AG08396 (cell line): ENCODE results near the gene ZBTB16.

Source experiments
- DNase-seq: peaks from one replicate; pipeline ENCODE4 v3.0.0; 2012; ENCODE audit warnings: low spot score, mixed read lengths

ZBTB16 gene

DNA sequence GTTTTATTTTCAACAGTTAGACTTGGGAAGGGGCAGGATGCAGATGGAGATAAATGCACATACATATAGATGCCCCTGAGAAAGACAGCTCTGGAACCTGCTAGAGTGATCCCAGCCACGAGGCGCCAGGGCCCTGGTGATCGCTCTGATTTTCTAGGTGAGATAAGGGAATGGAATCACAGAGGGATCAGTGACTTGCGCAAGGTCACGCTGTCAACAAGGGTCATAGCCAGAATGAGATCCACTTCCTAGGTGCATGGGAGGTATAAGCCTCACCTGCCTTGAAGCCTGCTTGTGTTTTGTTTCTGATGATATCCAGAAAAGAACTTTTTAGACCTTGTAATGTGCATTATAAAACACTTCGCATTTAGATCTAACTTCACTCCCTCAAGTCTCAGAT, 47.5 kb downstream of the ZBTB16 start:
- no peak for DNase-seq

DNA sequence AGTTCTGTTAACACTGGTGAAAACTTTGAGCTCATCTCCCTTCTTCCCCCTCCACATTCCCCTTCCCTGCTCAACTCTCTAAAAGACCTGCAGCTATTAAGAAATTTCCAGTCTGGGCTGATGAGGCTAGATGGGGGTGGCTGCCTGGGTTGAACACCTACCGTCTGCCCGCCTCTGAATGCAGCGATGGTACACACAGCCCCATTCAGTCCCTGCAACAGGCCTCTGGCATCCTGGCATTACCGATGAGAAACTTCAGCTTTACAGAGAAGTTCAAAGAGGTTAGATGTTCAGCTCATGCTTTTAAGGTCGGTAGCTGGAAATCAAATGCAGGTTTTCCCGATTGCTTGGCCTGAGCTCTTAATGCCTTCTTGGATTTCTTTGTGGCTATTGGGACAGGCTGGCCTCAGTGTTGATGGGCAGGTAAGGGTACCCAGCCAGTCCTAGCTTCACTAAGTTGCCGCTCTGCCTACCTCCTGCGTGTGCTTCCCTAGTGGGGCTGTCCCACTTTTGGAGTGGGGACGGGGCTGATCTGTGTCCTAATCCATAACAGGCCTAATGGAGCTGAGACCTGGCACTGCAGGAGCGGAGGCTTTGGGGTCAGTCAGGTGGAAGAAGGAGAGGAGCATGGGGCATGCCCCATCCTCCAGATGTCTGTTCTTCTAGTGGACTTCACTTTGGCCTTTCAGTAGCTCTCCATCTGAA, 49.1 kb downstream of the ZBTB16 start:
- no peak for DNase-seq

DNA sequence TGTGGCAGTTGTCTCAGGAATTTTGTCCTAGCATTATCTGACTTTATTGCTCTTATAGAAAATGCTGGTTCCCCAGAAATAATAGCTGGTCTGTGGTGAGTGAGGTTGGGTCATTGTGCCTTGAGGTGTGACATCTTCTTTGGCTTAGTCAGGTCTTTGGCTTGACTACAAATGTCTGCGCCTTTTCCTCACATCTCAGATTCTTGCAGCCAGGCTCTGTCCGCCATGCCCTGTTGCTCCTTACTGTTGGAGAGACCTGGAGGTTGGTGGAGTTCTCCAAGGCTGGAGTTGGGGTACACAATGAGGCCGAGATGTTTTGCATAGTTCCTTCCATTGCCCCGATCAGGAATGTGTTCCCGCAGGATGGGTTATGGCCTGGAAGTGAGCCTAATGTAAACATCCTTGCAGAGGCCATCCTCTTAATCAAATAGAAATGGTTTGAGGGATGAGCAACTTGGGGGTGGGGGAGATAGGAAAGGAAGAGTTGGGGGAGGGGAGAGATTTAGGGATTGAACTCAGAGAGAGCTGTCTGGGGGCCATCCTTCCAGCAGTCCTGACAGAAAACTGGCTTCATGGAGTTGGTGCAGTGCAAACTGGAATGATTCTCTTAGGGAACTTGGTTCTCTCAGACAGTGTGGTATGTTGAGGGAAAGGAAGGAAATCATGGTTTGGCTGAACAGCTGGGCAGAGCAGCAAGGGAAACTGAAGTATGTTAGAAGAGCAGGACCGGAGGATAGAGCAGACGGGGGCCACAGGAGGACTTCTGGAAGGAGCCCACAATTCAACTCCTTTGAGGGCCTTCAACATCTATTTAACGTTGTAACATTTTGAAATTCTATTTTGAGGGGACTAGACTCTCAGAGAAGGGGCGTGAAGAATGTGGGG, 49.9 kb downstream of the ZBTB16 start:
- DNase-seq, result no peak

DNA sequence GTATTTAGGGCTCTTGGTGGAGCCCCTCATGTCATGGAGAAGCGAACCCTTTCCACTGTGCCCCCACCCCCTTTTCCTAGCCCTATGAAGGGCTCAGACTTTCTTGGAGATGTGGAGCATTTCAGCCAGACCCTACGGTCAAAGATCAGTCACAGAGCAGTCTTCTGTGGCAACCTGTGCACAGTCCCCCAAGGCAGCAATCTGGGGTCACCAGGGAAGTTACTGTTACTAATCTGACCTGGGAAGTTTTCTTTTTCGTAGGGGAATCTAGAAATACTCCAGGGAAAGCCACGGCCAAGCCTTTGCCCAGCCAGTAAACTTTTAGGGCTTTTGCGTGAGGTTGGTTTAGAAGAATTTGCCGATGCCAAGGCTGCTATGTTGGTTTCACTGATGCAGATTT, 50.6 kb downstream of the ZBTB16 start:
- no peak for DNase-seq

DNA sequence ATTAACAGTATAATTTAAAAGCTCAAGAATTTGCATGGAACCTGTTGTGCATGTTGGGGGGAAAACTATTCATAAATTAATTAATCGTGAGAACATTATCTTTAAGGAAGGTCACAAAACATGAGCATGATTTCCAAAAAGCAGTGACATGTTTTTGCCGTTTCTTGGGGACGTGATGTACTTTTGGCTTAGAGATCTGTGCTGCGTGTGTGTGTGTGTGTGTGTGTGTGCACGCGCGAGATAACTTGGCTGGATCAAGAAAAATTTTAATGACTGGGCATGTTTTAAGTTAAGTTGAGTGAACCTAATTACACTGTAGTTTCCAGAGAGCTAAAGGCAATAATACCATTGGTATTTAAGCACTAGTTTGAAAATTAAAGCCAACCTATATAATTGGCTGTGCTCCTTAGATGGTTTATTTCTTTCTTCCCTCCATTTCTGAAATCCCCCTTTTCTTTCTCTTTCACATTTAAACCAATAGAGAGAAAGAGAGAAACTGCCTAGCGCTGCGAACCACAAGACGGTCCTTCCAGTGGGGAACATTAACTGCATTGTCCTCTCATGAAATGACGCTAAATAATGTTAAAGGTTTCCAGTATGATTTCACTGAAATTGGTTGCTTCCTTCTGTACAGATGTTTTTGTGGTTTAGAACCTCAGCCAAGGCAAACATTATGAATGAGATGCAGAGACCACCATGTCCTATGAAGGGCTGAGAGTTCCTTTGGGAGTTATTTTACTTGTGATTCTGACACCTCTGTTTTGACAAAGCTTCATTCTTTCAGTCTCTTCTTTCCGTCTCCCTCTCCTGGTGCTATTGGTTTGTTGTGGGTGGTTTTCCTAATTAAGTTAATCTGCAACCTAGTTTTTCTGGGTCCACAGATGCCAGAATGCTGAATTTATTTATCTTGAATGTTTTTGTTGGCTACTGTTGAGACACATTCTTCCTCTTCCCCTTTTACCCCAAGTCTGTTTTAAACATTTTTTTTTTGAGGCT, 51.7 kb downstream of the ZBTB16 start:
- no peak for DNase-seq

DNA sequence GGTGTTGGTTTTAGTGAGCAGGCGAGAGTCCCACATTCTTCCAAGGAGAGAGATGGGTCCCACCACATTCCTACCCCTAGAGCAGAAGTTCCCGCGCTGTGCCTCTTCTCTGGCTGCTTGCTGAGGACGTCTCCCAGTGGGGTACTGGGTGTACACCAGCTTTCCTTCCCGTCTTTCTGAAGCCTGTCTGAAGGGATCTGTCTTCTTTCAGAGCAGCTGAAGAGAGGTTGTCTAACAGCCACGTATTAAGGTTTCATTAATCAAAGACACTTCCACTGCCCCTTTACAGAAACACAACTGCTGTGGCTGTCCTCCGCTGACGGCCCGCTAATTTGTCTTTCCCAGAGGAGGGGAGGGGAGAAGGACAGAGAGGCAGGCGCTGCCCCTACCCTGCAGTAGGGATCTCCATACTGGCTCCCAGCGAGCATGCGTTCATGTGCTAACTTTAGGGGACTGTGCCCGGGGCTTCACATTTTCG, 56.0 kb downstream of the ZBTB16 start:
- no peak for DNase-seq

DNA sequence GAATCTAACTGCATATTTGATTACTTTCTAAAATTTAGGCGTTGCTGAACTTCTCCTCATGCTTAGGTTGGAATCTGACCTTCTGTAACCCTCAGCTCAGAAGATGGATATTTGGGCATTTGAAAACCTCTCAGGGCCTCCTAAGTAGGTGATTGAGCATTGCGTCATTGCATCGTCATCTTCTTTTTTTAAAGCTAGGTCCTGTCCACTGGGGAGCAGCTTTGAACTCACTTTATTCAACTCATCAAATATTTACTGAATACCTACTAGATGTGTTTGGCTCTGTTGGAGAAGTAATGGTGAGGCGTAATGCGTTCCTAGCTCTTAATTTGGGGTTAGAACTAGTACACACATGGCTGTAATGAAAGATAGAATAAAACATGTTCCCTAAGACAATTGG, 56.8 kb downstream of the ZBTB16 start:
- DNase-seq, result no peak

DNA sequence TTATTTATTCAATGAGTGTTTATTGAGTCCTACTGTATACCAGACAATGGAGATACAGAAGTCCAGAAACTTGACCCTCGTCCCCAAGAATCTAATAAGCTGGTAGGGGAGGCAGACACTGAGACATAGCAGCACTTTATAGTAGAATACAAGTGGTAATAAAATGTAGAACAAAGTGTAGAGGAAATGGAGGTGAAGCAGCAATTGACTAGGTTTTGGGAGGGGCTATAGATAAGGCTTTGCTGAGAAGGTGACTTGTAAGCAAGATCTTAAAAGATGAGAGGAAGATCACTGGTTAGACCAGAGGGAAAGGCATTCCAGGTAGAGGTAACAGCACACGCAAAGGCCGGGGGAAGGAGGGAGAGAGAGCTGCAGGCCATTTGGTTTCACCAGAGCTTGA, 57.3 kb downstream of the ZBTB16 start:
- DNase-seq, result no peak

DNA sequence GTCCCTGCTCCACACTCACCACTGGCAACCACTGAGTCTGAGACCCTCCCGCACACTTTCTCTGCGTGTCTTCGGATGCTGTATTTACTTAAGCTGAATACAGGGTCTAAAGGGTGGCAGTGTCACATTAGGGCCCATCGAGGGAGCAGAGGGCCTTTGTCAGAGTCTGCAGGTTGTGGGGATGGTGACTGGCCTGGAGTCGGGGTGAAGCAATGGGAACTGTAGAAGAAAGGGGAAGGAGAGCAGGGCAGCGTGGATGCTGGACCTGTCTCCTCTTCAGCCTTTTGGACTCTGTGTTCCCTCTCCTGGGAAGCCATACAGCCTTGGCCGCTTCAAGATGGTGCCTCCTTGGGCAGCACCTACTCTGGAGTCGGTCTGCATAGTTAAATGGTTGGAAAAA, 61.1 kb downstream of the ZBTB16 start:
- DNase-seq, result no peak

DNA sequence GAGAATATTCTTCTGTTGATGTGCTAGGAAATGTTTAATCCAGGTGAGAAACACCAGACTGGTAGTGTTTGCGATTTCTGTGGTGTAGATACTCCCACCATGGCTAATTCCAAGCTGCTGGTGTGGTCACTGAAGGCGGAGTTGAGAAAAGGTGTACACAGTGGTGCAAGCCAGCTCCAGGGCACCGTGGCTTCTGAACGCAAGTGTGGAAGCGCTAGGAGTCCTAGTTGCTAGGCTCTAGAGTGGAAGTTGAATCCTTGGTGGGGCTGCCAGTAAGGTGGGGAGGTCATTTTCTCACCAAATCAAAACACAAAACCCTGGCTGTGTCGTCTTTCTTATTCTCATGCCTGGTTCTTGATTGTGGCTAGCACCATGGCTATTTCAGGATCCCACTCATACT, 61.6 kb downstream of the ZBTB16 start:
- DNase-seq, result no peak

DNA sequence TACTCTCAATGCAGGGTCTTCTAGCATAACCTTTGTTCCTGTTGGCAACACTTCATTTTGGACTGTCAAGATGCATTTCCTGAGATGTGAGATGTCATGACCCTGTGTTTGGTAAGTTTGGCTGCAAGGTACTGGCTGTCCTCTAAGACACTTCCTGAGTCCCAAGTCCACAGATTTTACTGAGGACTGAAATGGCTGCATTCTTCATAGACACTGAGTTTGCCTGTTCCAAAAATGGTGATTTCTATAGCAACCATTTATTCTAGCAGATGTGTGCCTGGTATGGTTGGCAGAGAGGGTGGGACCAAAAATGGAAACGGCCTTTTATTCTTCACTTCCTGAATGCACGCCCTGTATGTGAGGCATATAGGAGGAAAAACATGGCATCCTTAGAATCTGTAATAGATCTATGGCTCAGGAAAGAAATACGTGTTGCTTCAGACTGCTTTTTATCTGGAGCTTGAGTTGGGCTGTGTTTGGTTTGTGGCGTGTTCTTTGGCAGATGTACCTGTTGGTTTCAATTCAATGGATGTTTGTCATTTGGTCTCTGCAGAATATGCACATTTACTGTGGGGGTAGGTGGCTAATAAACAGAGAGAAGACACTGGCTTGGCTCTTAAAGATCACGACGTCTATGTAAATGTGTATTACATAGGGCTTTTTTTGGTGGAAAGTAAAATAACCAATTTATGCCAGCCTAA, 62.4 kb downstream of the ZBTB16 start:
- DNase-seq, result no peak

DNA sequence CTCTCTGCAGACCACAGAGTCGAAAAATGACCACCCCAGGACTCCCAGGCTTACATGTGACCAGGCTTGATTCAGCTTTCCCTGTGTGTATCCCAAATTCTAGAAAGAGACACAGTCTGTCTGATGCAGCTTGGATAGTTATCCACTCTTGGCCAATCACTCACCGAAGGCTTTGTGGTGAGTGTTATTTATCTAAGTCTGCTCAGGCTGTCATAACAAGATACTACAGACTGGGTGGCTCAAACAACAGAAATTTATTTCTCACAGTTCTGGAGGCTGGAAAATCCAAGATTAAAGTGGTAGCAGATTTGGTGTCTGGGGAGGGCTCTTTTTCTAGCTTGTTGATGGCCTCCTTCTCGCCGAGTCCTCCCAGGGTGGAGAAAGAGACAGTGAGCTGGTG, 63.2 kb downstream of the ZBTB16 start:
- DNase-seq, result no peak

DNA sequence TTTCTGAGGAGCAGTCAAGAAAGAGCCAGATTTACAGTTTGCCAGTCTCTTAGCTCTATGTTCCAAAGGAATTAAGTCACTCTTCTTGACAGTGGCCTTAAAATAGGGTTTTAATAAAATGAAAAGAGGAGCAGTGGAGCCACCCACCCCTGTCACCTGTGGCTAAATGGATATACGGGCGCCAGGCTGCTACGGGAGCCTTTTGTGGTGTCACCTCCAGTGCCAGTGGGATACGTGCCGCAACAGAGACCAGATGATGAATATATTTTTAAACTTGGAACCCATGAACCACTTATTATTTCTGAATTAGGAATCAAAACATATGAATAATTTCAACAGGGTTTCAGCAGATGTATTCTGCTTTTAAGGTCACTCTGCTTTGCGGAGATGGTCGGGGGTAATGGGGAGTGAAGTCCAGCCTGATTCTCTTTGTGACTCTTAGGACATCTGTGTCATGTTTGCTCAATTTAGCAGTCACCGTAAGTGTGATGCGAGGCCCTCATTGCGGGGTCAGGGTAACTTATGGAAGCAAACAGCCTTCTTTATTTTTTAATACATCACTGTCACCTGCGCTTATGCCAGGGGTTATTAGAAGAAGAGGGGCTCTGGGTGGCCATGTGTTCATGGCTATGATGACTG, 64.3 kb downstream of the ZBTB16 start:
- no peak for DNase-seq

DNA sequence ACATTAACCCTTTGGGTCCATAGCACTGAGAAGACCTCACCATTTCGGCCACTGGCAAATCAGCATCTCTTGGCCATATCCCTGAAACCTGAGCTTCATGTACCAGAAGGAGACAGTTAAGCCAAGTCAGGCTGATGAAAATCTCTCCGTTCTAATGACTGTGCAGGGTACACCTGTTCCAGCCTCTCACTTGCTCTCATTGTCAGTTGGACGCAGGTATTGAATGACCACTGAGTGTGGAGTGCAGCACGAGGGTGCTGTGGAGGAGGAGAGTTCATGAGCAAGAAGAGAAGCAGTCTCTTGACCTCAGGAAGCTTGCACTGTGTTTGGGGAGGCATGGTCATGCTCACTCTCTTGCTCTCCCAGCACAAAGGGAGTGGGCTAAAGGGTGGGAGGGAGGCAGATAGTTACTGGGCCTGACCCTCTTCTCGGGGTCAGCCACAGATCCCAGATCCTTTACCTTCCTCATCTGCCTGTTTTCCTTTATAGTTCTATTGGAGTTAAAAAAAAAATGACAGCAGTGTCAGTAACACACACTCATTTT, 65.2 kb downstream of the ZBTB16 start:
- no peak for DNase-seq

DNA sequence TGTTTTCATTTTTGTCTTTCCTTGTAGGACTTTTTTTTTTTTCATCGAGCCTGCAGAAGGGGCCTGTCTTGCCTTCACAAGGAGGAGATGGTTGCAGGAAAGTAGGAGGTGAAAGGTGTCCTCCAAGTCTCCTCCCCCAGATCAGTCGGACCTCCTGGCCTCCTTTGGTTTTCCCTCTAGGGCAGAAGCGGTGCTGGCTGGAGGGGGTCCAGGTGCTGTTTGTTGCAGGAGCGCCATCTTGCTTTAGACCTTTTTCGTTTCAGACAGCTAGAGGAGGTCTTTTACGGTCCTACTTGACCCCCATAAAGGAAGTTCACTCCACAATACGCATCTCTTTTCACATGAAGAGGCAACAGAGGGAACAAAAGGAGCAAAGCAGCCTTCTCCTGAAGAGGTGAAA, 66.0 kb downstream of the ZBTB16 start:
- no peak for DNase-seq

DNA sequence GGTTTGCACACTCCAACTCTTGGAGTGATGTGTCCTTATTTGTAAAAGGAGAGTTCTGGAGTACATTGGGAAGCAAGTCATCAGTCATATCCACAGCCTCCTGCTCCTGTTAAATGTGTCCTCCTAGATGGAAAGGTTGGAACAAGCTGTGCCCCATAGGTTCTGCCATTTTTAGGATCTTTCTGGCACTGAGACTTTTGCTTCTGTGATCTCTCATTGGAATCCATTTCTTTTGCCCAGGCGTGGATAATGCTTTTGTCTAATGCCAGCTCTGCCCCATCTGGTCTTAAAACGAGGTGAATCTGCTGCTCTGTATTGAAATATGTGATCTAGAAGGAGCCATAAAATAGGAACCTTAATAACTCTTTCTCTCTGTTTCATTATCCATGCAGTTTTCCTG, 66.4 kb downstream of the ZBTB16 start:
- no peak for DNase-seq

DNA sequence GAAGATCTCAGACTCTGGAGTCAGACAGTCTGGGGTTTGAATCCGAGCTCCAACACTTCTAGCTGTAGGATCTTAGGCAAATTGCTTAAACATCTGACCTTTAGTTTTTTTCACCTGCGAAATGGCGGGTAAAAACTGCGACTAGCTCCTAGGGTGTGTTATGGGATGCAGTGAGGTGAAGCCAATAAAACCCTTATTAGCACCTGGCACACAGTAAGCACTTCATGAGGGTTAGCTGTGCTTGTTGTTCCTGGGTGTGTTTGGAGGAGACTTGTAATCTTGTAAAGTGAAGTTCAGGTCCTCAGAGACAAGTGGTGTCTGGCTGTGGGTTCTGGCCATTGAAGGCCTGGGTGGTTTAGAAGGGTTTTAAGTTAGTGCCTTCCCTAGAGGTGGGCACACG, 68.9 kb downstream of the ZBTB16 start:
- no peak for DNase-seq

DNA sequence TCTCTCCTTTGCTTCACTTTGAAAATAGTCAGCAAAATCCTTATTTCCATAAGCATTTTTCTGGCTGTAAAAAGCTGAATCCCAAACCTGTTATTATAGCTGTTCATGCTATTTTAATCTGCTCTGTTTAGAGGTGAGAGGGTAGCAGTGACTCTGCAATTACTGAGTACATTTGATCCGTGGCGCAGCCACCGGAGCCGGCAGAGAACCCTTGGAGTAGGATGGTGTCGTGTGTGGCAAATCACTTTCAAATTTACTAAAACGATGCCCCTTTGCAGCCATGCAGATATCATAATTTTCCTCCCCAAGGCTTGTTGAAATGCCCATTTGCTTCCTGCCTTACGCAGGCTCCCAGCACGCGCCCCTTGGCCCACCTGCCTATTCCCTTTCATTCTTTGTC, 69.6 kb downstream of the ZBTB16 start:
- DNase-seq, result no peak

DNA sequence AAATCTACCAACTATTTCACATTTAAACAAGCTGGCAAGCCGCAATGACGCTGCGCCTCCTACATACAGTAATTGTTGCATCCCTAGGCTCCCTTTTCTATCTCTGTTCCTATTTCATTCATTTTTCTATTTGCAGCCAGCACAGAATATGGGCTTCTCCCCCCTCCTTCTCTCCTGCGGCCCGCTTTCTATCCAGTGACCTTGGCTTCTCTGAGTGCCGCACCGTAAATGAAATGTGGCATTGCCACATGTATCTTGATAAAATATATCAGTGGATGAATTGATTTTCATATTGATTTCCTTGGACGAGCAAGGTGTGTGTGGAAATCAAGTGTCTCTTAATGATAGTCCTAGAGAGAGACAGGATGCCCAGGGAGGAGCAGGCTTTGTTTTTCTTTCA, 70.2 kb downstream of the ZBTB16 start:
- DNase-seq, result no peak

DNA sequence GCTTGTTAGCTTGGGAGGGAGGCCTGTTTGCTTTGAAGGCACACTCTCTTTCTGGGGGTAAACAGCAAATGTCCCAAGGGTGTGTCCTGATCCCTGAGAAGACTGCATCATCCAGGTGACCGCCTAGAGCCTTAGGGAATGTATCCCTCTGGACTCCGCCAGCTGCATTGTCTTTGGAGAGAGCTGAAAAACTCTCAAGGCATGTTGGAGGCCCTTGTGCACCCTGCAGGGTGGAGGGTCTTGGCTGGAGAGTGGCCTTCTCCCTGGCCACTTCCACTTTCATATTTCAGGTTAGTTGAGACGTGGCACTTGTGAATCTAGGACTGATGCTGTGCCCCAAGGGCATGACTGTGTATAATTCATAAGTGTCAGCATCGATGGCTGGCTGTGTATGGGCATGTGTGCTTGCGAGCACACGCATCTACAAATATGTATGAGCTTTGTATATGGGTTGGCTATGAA, 70.6 kb downstream of the ZBTB16 start:
- DNase-seq, result no peak
